Mucosa of rectum (tissue), 2 donors: ENCODE measurements around the gene CLASP1.

Experiments
- H3K27ac ChIP-seq, 2 donors: one replicate each; pipeline ENCODE4 v1.7.0; 2013; ENCODE audit warnings: inconsistent platforms in 2 of 2, low read depth in 2 of 2, low read length in 2 of 2
- H3K27me3 ChIP-seq, 2 donors: one replicate each; pipeline ENCODE4 v1.7.0; 2013; ENCODE audit warnings: low read length in 2 of 2; ENCODE audit not compliant: control insufficient read depth in 2 of 2, insufficient read depth in 2 of 2
- H3K36me3 ChIP-seq, 2 donors: one replicate each; pipeline ENCODE4 v1.7.0; 2013; ENCODE audit warnings: low read length in 2 of 2; ENCODE audit not compliant: control insufficient read depth in 2 of 2, insufficient read depth in 2 of 2
- H3K4me1 ChIP-seq, 2 donors: one replicate each; pipeline ENCODE4 v1.7.0; 2013; ENCODE audit warnings: low read length in 2 of 2, mild to moderate bottlenecking in 1 of 2; ENCODE audit not compliant: control insufficient read depth in 2 of 2, insufficient read depth in 2 of 2
- H3K4me3 ChIP-seq, 2 donors: one replicate each; pipeline ENCODE4 v1.7.0; 2013; ENCODE audit warnings: low read length in 2 of 2
- H3K9ac ChIP-seq, 2 donors: one replicate each; pipeline ENCODE4 v1.7.0; 2013; ENCODE audit warnings: low read length in 2 of 2, low read depth in 1 of 2, mild to moderate bottlenecking in 1 of 2
- H3K9me3 ChIP-seq, 2 donors: one replicate each; pipeline ENCODE4 v1.7.0; 2013; ENCODE audit warnings: low read length in 2 of 2; ENCODE audit not compliant: control insufficient read depth in 2 of 2
- donor health status: healthy.
- donor health status: Normal muscosa, but diverticular disease.

CLASP1 gene

DNA sequence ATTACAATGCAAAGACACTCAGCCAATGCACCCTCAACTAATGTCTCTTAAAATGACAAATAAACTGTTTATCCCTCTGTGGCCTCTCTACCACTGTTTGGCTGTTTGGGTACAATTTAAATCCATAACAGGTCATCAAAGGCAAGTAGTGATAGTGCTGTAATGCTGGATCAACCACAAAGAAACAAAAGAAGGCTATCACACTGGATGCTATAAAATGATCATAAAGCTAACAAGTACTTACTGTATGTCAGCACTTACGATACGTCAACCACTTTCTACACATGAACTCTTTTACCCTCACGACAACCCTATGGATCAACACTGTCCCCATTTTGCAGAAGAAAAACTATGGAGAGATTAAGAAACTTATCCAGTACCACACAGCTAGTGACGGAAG lies 64.5 kb downstream of the CLASP1 start:
- H3K4me3 ChIP-seq: no peak overlapping the region
- no peaks in the 10 kb centered on the region for H3K4me1 ChIP-seq
- no peaks in the 10 kb centered on the region for H3K27me3 ChIP-seq
- H3K36me3 ChIP-seq: no peaks in the 10 kb centered on the region
- no peaks in the 10 kb centered on the region for H3K9me3 ChIP-seq
- no peak overlapping the region for H3K9ac ChIP-seq
- no peak overlapping the region for H3K27ac ChIP-seq

GRCh38 chr2:121583555-121583954 lies 65.7 kb downstream of the CLASP1 start:
- H3K9me3 ChIP-seq: no peaks in the 10 kb centered on the region

DNA sequence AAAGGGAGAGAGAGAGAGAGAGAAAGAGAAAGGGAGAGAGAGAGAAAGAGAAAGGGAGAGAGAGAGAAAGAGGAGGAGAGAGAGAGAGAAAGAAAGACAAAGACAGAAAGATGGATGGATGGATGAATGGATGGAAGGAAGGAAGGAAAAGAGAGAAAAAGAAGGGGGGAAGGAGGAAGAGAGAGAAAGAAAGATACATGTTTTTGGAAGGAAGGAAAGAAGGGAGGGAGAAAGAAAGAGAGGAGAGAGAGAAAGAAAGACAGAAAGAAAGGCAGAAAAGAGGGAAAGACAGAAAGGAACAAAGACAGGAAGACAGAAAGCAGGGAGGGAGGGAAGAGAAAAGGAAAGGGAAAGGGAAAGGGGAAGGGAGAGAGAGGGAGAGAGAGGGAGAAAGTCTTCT lies 67.0 kb downstream of the CLASP1 start:
- H3K4me3 ChIP-seq: no peak overlapping the region
- no peak overlapping the region for H3K27ac ChIP-seq
- no peaks in the 10 kb centered on the region for H3K36me3 ChIP-seq
- H3K9ac ChIP-seq: no peak overlapping the region
- no peaks in the 10 kb centered on the region for H3K27me3 ChIP-seq
- H3K4me1 ChIP-seq: no peaks in the 10 kb centered on the region
- H3K9me3 ChIP-seq: no peaks in the 10 kb centered on the region

More at GRCh38 chr2:121583555-121583954, 65.7 kb downstream of the CLASP1 start:
- Histone ChIP-seq H3K4me1 (no peaks in the 10 kb centered on the region), H3K27ac (no peak overlapping the region), H3K27me3 (no peaks in the 10 kb centered on the region), H3K9ac (no peak overlapping the region), H3K4me3 (no peak overlapping the region), H3K36me3 (no peaks in the 10 kb centered on the region)

DNA sequence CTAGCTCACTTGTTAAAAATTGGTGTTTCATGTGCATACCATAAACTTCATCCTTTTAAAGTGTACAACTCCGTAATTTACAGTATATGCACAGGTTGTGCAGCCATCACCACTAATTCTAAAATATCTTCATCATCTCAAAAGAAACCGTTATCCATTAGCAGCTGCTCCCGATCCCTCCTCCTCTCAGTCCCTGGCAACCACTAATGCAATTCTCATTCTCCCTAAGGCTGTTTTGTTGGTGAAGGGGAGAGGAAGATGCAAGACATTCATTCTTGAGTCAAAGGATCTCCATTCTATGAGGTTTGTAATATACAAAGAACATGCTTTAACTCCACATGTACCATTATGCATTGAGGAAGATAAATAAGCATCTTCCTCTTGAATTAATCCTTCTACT lies 70.0 kb downstream of the CLASP1 start:
- no peak overlapping the region for H3K27ac ChIP-seq
- H3K4me1 ChIP-seq: no peaks in the 10 kb centered on the region
- H3K9me3 ChIP-seq: no peaks in the 10 kb centered on the region
- H3K27me3 ChIP-seq: no peaks in the 10 kb centered on the region
- H3K36me3 ChIP-seq: no peaks in the 10 kb centered on the region
- H3K4me3 ChIP-seq: no peak overlapping the region
- H3K9ac ChIP-seq: no peak overlapping the region

DNA sequence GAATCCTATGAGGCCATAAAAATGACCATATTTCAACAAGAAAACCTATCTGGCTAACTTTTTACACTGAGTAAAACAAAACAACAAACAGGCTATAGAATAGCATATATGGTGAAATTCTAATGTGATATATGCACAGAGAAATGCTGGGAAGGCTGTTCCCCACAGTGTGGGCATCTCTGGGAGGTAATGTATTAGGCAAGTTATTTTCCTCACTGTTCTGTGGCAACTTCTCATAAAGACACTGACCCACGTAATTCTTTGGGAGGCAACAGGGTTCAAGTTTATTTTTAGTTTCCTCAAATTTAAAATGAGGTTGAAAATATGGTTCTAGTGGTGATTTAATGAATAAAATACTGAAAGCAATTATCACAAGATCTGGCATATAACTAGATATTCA lies 71.9 kb downstream of the CLASP1 start:
- no peaks in the 10 kb centered on the region for H3K36me3 ChIP-seq
- no peak overlapping the region for H3K9ac ChIP-seq
- H3K4me3 ChIP-seq: no peak overlapping the region
- no peaks in the 10 kb centered on the region for H3K27me3 ChIP-seq
- H3K9me3 ChIP-seq: no peaks in the 10 kb centered on the region
- no peak overlapping the region for H3K27ac ChIP-seq
- no peaks in the 10 kb centered on the region for H3K4me1 ChIP-seq

DNA sequence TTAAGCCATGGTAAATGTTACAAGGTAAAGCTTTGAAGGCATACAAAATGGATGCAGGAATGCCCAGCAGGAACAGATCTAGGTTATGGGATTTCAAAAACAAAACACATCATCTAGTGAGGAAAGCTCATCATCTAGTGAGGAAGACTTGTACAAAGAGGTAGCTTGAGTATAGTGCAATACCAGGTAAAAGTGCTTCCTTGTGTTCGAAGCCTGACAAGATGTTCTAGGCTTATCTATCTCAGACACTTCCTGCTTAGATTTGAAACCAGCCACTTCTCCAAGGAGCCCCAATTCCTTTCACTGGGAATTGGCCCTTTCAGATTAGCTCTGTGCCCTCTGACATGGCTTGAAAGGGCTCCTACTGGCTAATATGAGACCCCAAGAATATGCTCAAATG lies 73.0 kb downstream of the CLASP1 start:
- no peaks in the 10 kb centered on the region for H3K27me3 ChIP-seq
- H3K9ac ChIP-seq: no peak overlapping the region
- peaks cover 0 to 2% of the 10 kb centered on the region in 2 donors for H3K36me3 ChIP-seq
- H3K4me1 ChIP-seq: no peaks in the 10 kb centered on the region
- no peak overlapping the region for H3K4me3 ChIP-seq
- no peak overlapping the region for H3K27ac ChIP-seq
- no peaks in the 10 kb centered on the region for H3K9me3 ChIP-seq

DNA sequence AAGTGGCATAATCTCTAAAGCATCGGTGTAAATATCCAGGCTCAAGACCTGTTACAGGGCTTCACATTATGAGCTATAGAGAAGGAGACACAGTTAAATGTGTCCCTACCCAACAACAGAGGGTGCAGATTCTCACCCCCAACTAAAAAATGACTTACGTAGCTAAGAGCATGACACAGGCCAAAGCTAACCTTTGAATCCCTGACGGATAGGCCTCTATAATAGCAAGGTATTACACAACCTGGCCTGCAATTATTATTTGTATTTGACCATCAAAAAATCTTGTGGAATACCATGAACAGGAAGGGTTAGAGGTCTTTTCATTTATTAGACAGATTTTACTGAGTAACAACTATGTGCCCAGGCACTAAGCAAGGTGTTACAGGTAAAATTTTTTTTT lies 73.5 kb downstream of the CLASP1 start:
- Histone ChIP-seq H3K36me3 (peaks cover 0 to 2% of the 10 kb centered on the region in 2 donors), H3K27ac (no peak overlapping the region), H3K4me3 (no peak overlapping the region), H3K9me3 (no peaks in the 10 kb centered on the region), H3K27me3 (no peaks in the 10 kb centered on the region), H3K9ac (no peak overlapping the region), H3K4me1 (no peaks in the 10 kb centered on the region)

DNA sequence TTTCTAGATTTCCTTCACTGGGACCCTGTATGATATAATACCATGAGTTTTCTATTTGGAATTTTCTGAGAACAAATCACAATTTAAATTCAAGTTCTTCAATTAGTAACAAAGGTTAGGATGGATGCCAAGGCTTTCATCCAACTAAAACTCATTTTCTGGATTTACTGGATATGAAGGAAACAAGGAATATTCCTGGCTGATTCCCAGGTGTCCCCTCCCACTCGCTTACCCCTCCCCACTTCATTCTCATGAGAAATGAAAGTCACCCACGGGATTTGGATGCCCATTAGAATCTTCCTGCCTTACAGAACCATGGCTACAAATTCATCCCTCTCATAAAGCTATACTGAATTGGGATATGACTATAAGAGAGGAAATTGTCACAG lies 78.6 kb downstream of the CLASP1 start:
- no peaks in the 10 kb centered on the region for H3K9me3 ChIP-seq
- no peak overlapping the region for H3K9ac ChIP-seq
- H3K27ac ChIP-seq: no peak overlapping the region
- H3K36me3 ChIP-seq: peaks cover 0 to 2% of the 10 kb centered on the region in 2 donors
- H3K27me3 ChIP-seq: no peaks in the 10 kb centered on the region
- no peaks in the 10 kb centered on the region for H3K4me1 ChIP-seq
- H3K4me3 ChIP-seq: no peak overlapping the region

GRCh38 chr2:121570036-121570666 lies 79.1 kb downstream of the CLASP1 start:
- Histone ChIP-seq H3K4me3 (no peak overlapping the region), H3K36me3 (peaks cover 0 to 2% of the 10 kb centered on the region in 2 donors), H3K27ac (no peak overlapping the region), H3K9ac (no peak overlapping the region), H3K27me3 (no peaks in the 10 kb centered on the region), H3K9me3 (no peaks in the 10 kb centered on the region), H3K4me1 (no peaks in the 10 kb centered on the region)

- Histone ChIP-seq H3K27me3 (no peaks in the 10 kb centered on the region), H3K27ac (no peak overlapping the region), H3K9me3 (no peaks in the 10 kb centered on the region), H3K4me1 (no peaks in the 10 kb centered on the region), H3K9ac (no peak overlapping the region), H3K36me3 (peaks cover 0 to 2% of the 10 kb centered on the region in 2 donors), H3K4me3 (no peak overlapping the region)
Observed at GRCh38 chr2:121567957-121568409, 81.3 kb downstream of the CLASP1 start.

DNA sequence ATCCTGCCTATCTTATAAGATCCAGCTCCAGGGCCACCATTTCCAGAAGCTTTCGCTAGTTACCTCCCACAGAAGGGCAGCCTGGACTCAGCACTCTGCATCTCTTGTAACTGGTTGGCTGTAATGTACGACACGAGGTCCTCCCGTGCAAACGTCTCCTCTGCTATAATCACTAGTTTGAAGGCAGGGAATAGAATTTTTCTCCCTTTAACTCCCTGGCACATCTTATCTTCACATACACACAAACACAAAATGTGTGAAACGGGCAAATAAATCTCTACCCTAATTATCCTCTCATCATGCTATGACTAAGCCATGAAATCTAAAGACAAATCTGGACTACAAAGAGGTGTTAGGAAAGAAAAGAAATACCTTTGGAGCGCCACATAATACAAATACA lies 81.8 kb downstream of the CLASP1 start:
- no peaks in the 10 kb centered on the region for H3K9me3 ChIP-seq
- no peak overlapping the region for H3K27ac ChIP-seq
- no peaks in the 10 kb centered on the region for H3K27me3 ChIP-seq
- no peak overlapping the region for H3K9ac ChIP-seq
- H3K4me1 ChIP-seq: no peaks in the 10 kb centered on the region
- peaks cover 0 to 2% of the 10 kb centered on the region in 2 donors for H3K36me3 ChIP-seq
- H3K4me3 ChIP-seq: no peak overlapping the region
